Endothelial cell (in vitro differentiated cells): ENCODE results near the gene PAM16. TPM values are rescaled to one million over a fixed set of nuclear protein-coding genes. Genes with fewer than 3 reads are reported as not detected.
A peak's percentile ranks its signal among the peaks of the same experiment; 100 is the strongest.

Source experiments
- DNase-seq: peaks from one replicate; pipeline ENCODE4 v3.0.0; 2021; ENCODE audit warnings: low spot score
- H3K27ac Mint-ChIP-seq: one replicate; pipeline ENCODE4 v1.8.0; 2021; ENCODE audit warnings: mixed read lengths, inconsistent platforms; ENCODE audit not compliant: unreplicated experiment
- H3K27me3 Mint-ChIP-seq: one replicate; pipeline ENCODE4 v1.8.0; 2021; ENCODE audit warnings: mild to moderate bottlenecking, moderate library complexity, mixed read lengths, inconsistent platforms; ENCODE audit not compliant: unreplicated experiment
- H3K36me3 Mint-ChIP-seq: one replicate; pipeline ENCODE4 v1.8.0; 2021; ENCODE audit warnings: mild to moderate bottlenecking, low read depth, mixed read lengths, inconsistent platforms; ENCODE audit not compliant: unreplicated experiment
- H3K4me1 Mint-ChIP-seq: one replicate; pipeline ENCODE4 v1.8.0; 2021; ENCODE audit warnings: mild to moderate bottlenecking, mixed read lengths, inconsistent platforms; ENCODE audit not compliant: unreplicated experiment
- H3K4me3 Mint-ChIP-seq: one replicate; pipeline ENCODE4 v1.8.0; 2021; ENCODE audit warnings: mild to moderate bottlenecking, mixed read lengths, inconsistent platforms; ENCODE audit not compliant: unreplicated experiment
- H3K9me3 Mint-ChIP-seq: one replicate; pipeline ENCODE4 v1.8.0; 2021; ENCODE audit warnings: mixed read lengths, inconsistent platforms; ENCODE audit not compliant: unreplicated experiment
- CTCF ChIP-seq: fragments of 200-600 bp; sonication (generic); IDR thresholded peaks from one replicate; pipeline ENCODE4 v1.5.0; 2021; ENCODE audit warnings: antibody characterized with exemption; ENCODE audit not compliant: unreplicated experiment
- total RNA-seq: library from RNA; stranded (reverse); fragmentation: NEBNext Ultra II Directional; extraction: Animal tissue kit (Norgen Biotek cat#: 25700); gene quantifications from one replicate; pipeline ENCODE4 v1.2.1, GENCODE V29; 2021; ENCODE audit not compliant: unreplicated experiment

The PAM16 gene
- total RNA-seq, 1 donor from 2014 or later, result 29.5 TPM

- Mint-ChIP-seq H3K4me3 (no peak overlapping the region), H3K36me3 (no peaks in the 10 kb centered on the region), H3K27ac (no peak overlapping the region)
These were observed 41.9 kb downstream of the PAM16 start for GRCh38 chr16:4309102-4309832.

GRCh38 chr16:4307215-4308037 is 43.7 kb downstream of the PAM16 start:
- no peaks in the 10 kb centered on the region for H3K9me3 Mint-ChIP-seq
- peak overlapping the region; percentile 80 for H3K4me3 Mint-ChIP-seq
- H3K27ac Mint-ChIP-seq, result peak overlapping the region; percentile 74
- H3K36me3 Mint-ChIP-seq, result no peaks in the 10 kb centered on the region
- TF ChIP-seq CTCF, result no peak
- peak; percentile 86 for DNase-seq
- peaks cover 7% of the 10 kb centered on the region for H3K27me3 Mint-ChIP-seq
- H3K4me1 Mint-ChIP-seq, result peaks cover 3% of the 10 kb centered on the region

More at GRCh38 chr16:4309102-4309832, 41.9 kb downstream of the PAM16 start:
- no peak for DNase-seq
- peaks cover 12% of the 10 kb centered on the region for H3K27me3 Mint-ChIP-seq
- TF ChIP-seq CTCF, result no peak
- peaks cover 5% of the 10 kb centered on the region for H3K4me1 Mint-ChIP-seq
- no peaks in the 10 kb centered on the region for H3K9me3 Mint-ChIP-seq

GRCh38 chr16:4306470-4307214 is 44.5 kb downstream of the PAM16 start:
- TF ChIP-seq CTCF, result no peak
- DNase-seq, result no peak
- H3K36me3 Mint-ChIP-seq, result no peaks in the 10 kb centered on the region
- H3K4me3 Mint-ChIP-seq, result peak overlapping the region; percentile 80
- peaks cover 3% of the 10 kb centered on the region for H3K4me1 Mint-ChIP-seq
- peaks cover 9% of the 10 kb centered on the region for H3K27me3 Mint-ChIP-seq
- no peaks in the 10 kb centered on the region for H3K9me3 Mint-ChIP-seq
- peak overlapping the region; percentile 74 for H3K27ac Mint-ChIP-seq

- Mint-ChIP-seq H3K4me1 (peaks cover 8% of the 10 kb centered on the region), H3K9me3 (no peaks in the 10 kb centered on the region), H3K36me3 (no peaks in the 10 kb centered on the region), H3K27me3 (peaks cover 9% of the 10 kb centered on the region), H3K4me3 (no peak overlapping the region), H3K27ac (no peak overlapping the region)
- no peak for DNase-seq
- no peak for TF ChIP-seq CTCF
These were observed 47.1 kb downstream of the PAM16 start for GRCh38 chr16:4303973-4304372.
